ENCODE data around the gene NAGLU. TPM values are rescaled to one million over a fixed set of nuclear protein-coding genes. Genes with fewer than 3 reads are reported as not detected.

NAGLU gene
- total and polyA plus RNA-seq, 2 experiments from 2014 or later = 76.4 to 121 TPM

DNA sequence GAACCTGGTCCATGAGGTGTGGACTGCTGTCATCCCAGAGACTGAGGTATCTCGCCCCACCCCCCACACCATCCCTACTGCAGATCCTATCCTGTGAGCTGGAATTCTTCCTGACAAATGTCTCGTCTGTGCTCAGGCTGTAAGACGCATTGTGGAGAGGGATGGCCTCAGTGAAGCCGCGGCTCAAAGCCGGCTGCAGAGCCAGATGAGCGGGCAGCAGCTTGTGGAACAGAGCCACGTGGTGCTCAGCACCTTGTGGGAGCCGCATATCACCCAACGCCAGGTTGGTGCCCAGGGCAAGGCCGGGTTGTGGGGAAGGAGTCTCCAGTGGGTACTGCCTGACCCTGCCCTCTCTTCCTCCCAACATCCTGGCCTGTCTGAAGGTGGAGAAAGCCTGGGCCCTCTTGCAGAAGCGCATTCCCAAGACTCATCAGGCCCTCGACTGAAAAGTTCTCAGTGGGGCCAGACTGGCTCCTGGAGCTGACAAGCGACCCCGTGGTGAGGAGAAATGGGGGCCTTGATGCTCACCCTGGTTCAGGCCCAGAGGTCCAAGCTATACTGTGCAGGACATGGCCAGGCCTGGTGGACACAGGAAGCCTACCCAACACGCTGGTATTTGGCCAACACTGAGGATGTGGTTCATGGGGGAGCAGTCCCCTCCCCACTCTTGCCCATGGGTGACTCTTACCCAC, 29.6 kb downstream of the NAGLU start:
- Histone ChIP-seq H3K4me2 (no peak overlapping the region), H3K9me2 (replicated peaks; ENCODE audit: insufficient read depth) (no peaks in the 10 kb centered on the region), H3K9me3 (ENCODE audit: low read depth) (no peaks in the 10 kb centered on the region), H3K27ac (peak overlapping the region; percentile 93), H4K20me1 (ENCODE audit: insufficient read depth, poor library complexity, severe bottlenecking) (no peaks in the 10 kb centered on the region), H3K27me3 (no peaks in the 10 kb centered on the region), H3K4me1 (ENCODE audit: insufficient read depth) (peaks cover 19% of the 10 kb centered on the region), H3K36me3 (replicated peaks; ENCODE audit: insufficient read depth, low read depth) (no peaks in the 10 kb centered on the region), H2AFZ (no peak overlapping the region), H3K79me2 (peaks cover 60% of the 10 kb centered on the region), H3K4me3 (no peak overlapping the region)
- DNase-seq (ENCODE audit: low spot score) = no peak
- WGBS (ENCODE audit: low lambda C conversion rate, missing lambda C conversion rate) = 96% methylated on average over 16 of the region's 16 CpGs
- TF ChIP-seq, protein P1, sequence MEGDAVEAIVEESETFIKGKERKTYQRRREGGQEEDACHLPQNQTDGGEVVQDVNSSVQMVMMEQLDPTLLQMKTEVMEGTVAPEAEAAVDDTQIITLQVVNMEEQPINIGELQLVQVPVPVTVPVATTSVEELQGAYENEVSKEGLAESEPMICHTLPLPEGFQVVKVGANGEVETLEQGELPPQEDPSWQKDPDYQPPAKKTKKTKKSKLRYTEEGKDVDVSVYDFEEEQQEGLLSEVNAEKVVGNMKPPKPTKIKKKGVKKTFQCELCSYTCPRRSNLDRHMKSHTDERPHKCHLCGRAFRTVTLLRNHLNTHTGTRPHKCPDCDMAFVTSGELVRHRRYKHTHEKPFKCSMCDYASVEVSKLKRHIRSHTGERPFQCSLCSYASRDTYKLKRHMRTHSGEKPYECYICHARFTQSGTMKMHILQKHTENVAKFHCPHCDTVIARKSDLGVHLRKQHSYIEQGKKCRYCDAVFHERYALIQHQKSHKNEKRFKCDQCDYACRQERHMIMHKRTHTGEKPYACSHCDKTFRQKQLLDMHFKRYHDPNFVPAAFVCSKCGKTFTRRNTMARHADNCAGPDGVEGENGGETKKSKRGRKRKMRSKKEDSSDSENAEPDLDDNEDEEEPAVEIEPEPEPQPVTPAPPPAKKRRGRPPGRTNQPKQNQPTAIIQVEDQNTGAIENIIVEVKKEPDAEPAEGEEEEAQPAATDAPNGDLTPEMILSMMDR (IDR thresholded peaks at IDR 0.05; ENCODE audit: poor library complexity) = no peak
- TF ChIP-seq EZH2phosphoT487 (IDR thresholded peaks at IDR 0.05; ENCODE audit: low read depth, severe bottlenecking, unreplicated experiment) = no peak
- TF ChIP-seq EZH2 (IDR thresholded peaks at IDR 0.05; ENCODE audit: borderline replicate concordance) = no peak

DNA sequence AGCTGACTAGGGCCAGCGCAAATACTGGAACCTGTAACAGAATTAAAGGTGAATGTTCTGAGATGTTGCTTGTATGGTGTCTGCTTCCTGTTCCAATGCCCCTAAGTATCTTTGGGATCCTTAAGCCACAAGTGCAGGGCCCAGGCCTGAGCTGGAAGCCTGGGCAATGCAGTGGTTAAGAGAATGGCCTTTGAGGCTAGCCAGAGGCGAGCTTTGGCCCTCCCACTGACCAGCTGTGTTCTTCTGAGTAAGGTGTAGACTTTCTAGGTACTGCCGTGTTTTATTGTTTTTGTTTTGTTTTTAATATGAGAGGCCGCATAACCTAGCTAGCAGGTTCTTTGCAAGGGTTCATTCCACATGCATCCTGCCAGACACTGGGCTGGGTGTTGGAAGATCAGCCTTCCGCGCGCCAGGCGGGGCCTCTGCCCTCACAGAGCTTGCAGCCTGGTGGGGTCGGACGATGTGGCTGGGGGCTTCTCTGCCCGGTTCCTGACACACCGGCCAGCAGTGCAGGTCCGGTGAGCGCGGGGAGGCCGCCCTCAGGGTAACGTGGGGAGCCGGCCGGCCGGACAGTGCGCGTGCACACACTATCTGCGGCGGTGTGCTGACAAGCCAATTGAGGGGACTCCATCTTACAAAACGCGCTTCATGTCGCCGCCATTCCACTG, 30.3 kb downstream of the NAGLU start:
- Histone ChIP-seq H2AFZ (peak overlapping the region; percentile 80), H3K36me3 (replicated peaks; ENCODE audit: insufficient read depth, low read depth) (no peaks in the 10 kb centered on the region)
- WGBS (ENCODE audit: low lambda C conversion rate, missing lambda C conversion rate) = 67% methylated on average over 28 of the region's 28 CpGs

DNA sequence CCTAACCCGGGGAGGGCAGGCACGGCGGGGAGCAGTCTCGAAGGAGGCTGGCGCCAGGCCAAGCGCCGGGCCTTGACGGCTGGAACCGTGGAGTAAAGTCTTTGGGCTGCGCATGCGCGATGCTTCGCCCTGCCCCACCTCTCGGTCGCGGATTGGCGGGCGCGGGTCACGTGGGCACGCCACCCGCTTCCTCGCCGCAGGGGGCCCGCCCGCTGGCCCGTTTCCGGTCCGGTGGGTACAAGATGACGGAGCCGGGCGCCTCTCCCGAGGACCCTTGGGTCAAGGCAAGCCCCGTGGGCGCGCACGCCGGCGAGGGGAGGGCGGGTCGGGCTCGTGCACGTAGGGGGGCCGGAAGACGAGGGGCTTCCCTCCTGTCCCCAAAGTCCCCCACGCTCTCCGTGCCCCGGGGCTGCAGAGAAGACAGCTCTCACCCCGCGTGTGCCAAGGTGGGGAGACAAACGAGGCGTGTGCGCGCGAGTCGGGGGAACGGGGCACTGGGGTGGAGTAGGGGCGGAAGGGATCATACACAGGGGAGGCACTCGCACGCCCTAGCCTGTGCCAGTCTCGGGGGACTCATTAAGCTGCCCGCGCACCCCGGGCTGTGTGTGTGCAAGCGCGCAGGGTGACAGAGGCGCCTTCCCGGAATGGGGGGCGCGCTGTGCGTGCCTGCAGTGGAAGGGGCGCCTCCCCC, 31.0 kb downstream of the NAGLU start, which contains the start of gene MLX:
Gene MLX, plus strand, starts transcription at position 218 of the 691 bp plus-strand sequence. Its CDS starts 25 bp downstream, at position 243.
- WGBS (ENCODE audit: low lambda C conversion rate, missing lambda C conversion rate) = under 1% methylated on average over 45 of the region's 72 CpGs
- Histone ChIP-seq H4K20me1 (ENCODE audit: insufficient read depth, poor library complexity, severe bottlenecking) (no peaks in the 10 kb centered on the region), H3K4me1 (ENCODE audit: insufficient read depth) (peaks cover 19% of the 10 kb centered on the region), H3K79me2 (peaks cover 56% of the 10 kb centered on the region), H3K9me2 (replicated peaks; ENCODE audit: insufficient read depth) (no peaks in the 10 kb centered on the region), H2AFZ (peak within 1 kb of the TSS; percentile 88), H3K36me3 (replicated peaks; ENCODE audit: insufficient read depth, low read depth) (no peaks in the 10 kb centered on the region), H3K4me3 (peak within 1 kb of the TSS; percentile 81), H3K4me2 (peak within 1 kb of the TSS; percentile 96), H3K9me3 (ENCODE audit: low read depth) (no peaks in the 10 kb centered on the region), H3K27me3 (no peaks in the 10 kb centered on the region), H3K27ac (peak within 1 kb of the TSS; percentile 93)
- peak; percentile 98 for DNase-seq (ENCODE audit: low spot score)
- TF ChIP-seq EZH2 (IDR thresholded peaks at IDR 0.05; ENCODE audit: borderline replicate concordance) = no peak
- TF ChIP-seq, protein P1 (IDR thresholded peaks at IDR 0.05; ENCODE audit: poor library complexity) = no peak
- TF ChIP-seq EZH2phosphoT487 (IDR thresholded peaks at IDR 0.05; ENCODE audit: low read depth, severe bottlenecking, unreplicated experiment) = no peak

More for the DNA sequence above, 30.3 kb downstream of the NAGLU start:
- Histone ChIP-seq H4K20me1 (ENCODE audit: insufficient read depth, poor library complexity, severe bottlenecking) (no peaks in the 10 kb centered on the region), H3K4me1 (ENCODE audit: insufficient read depth) (peaks cover 19% of the 10 kb centered on the region), H3K27me3 (no peaks in the 10 kb centered on the region), H3K4me2 (peak overlapping the region; percentile 96), H3K27ac (peak overlapping the region; percentile 93), H3K79me2 (peaks cover 59% of the 10 kb centered on the region), H3K9me2 (replicated peaks; ENCODE audit: insufficient read depth) (no peaks in the 10 kb centered on the region), H3K4me3 (no peak overlapping the region), H3K9me3 (ENCODE audit: low read depth) (no peaks in the 10 kb centered on the region)
- no peak for DNase-seq (ENCODE audit: low spot score)
- TF ChIP-seq EZH2 (IDR thresholded peaks at IDR 0.05; ENCODE audit: borderline replicate concordance) = no peak
- TF ChIP-seq EZH2phosphoT487 (IDR thresholded peaks at IDR 0.05; ENCODE audit: low read depth, severe bottlenecking, unreplicated experiment) = no peak
- TF ChIP-seq, protein P1 (IDR thresholded peaks at IDR 0.05; ENCODE audit: poor library complexity) = no peak
